IMR-90 (cell line): Measurements from ENCODE around the gene MRPS22. TPM values are rescaled to one million over a fixed set of nuclear protein-coding genes. Genes with fewer than 3 reads are reported as not detected.

Experiments used
- ATAC-seq: fragments of 200-7000 bp; cut with Tn5 transposase; 2 replicates; pipeline ENCODE4 v1.9.1; 2020; ENCODE audit warnings: low read depth, mild to moderate bottlenecking, moderate library complexity
- BruUV-seq: library from RNA; stranded (reverse); fragments of 400-500 nt; replicated peaks from 2 replicates; lab custom pipeline; 2021; lab: Mats Ljungman, UMichigan
- CTCF ChIA-PET: fragments of 300-600 bp; formaldehyde crosslinking; extraction: SDS; loops from one replicate; lab custom pipeline; 2021; ENCODE audit warnings: antibody characterized with exemption; lab: Yijun Ruan, JAX
- POLR2A ChIA-PET: fragments of 300-600 bp; sonication (Branson Sonifier 250); formaldehyde crosslinking; loops from one replicate; lab custom pipeline; 2022; ENCODE audit warnings: antibody characterized with exemption; ENCODE audit not compliant: unreplicated experiment; lab: Charles Lee
- DNase-seq: peaks from one replicate; pipeline ENCODE4 v3.0.0; 2013
- H2AFZ ChIP-seq: replicated peaks from 2 replicates; pipeline ENCODE3; 2013; ENCODE audit warnings: low read length, mild to moderate bottlenecking; ENCODE audit not compliant: poor library complexity
- H2AK5ac ChIP-seq: 2 replicates; pipeline ENCODE4 v1.6.1; 2013; ENCODE audit warnings: low read depth, low read length, inconsistent platforms
- H2AK9ac ChIP-seq: replicated peaks from 2 replicates; pipeline ENCODE3; 2013; ENCODE audit warnings: mild to moderate bottlenecking, low read depth, low read length, moderate library complexity; ENCODE audit not compliant: poor library complexity
- H2BK120ac ChIP-seq: 2 replicates; pipeline ENCODE4 v1.6.1; 2013; ENCODE audit warnings: low read depth, low read length, inconsistent platforms
- H2BK15ac ChIP-seq: 3 replicates; pipeline ENCODE4 v1.6.1; 2013; ENCODE audit warnings: low read depth, low read length, inconsistent platforms
- H2BK20ac ChIP-seq: 2 replicates; pipeline ENCODE4 v1.6.1; 2013; ENCODE audit warnings: low read depth, mild to moderate bottlenecking, inconsistent platforms, low read length, moderate library complexity
- H2BK5ac ChIP-seq: 2 replicates; pipeline ENCODE4 v1.6.1; 2013; ENCODE audit warnings: mild to moderate bottlenecking, low read depth, low read length, inconsistent platforms; ENCODE audit not compliant: poor library complexity, severe bottlenecking
- H3K14ac ChIP-seq: replicated peaks from 2 replicates; pipeline ENCODE4 v1.6.1; 2013; ENCODE audit warnings: low read depth, low read length, inconsistent platforms
- H3K18ac ChIP-seq: 2 replicates; pipeline ENCODE4 v1.6.1; 2013; ENCODE audit warnings: low read depth, low read length, control low read depth
- H3K23ac ChIP-seq: 2 replicates; pipeline ENCODE4 v1.6.1; 2013; ENCODE audit warnings: low read depth, low read length, inconsistent platforms
- H3K27ac ChIP-seq: 2 replicates; pipeline ENCODE4 v1.5.1; 2013; ENCODE audit warnings: mild to moderate bottlenecking, control low read depth, low read length; ENCODE audit not compliant: insufficient read depth
- H3K27me3 ChIP-seq: 2 replicates; pipeline ENCODE4 v1.6.1; 2013; ENCODE audit warnings: low read length; ENCODE audit not compliant: control insufficient read depth, insufficient read depth
- H3K36me3 ChIP-seq: 2 replicates; pipeline ENCODE4 v1.6.1; 2013; ENCODE audit warnings: low read length, mixed read lengths; ENCODE audit not compliant: control insufficient read depth, insufficient read depth
- H3K4ac ChIP-seq: 2 replicates; pipeline ENCODE4 v1.6.1; 2013; ENCODE audit warnings: low read depth, low read length, inconsistent platforms
- H3K4me1 ChIP-seq: 2 replicates; pipeline ENCODE4 v1.6.1; 2013; ENCODE audit warnings: low read length, mixed read lengths; ENCODE audit not compliant: control insufficient read depth, insufficient read depth
- H3K4me2 ChIP-seq: 2 replicates; pipeline ENCODE4 v1.6.1; 2013; ENCODE audit warnings: low read depth, mild to moderate bottlenecking, control low read depth, low read length, moderate library complexity
- H3K4me3 ChIP-seq: 2 replicates; pipeline ENCODE4 v1.5.1; 2013; ENCODE audit warnings: low read depth, mild to moderate bottlenecking, control low read depth, low read length, moderate library complexity; ENCODE audit not compliant: insufficient read depth
- H3K56ac ChIP-seq: 2 replicates; pipeline ENCODE4 v1.6.1; 2013; ENCODE audit warnings: low read length, inconsistent platforms; ENCODE audit not compliant: insufficient read depth; ENCODE audit errors: extremely low read depth
- H3K79me1 ChIP-seq, 2 experiments: 2 replicates each; pipeline ENCODE4 v1.6.1; 2013; ENCODE audit warnings: low read length in 2 of 2, inconsistent platforms in 1 of 2, low read depth in 1 of 2
- H3K9ac ChIP-seq: 2 replicates; pipeline ENCODE4 v1.6.1; 2013; ENCODE audit warnings: low read depth, low read length, control low read depth
- H3K9me1 ChIP-seq: 2 replicates; pipeline ENCODE4 v1.6.1; 2013; ENCODE audit warnings: low read length, inconsistent platforms; ENCODE audit not compliant: insufficient read depth
- H3K9me3 ChIP-seq: 2 replicates; pipeline ENCODE4 v1.6.1; 2013; ENCODE audit warnings: low read length; ENCODE audit not compliant: control insufficient read depth, insufficient read depth
- H4K20me1 ChIP-seq: 2 replicates; pipeline ENCODE4 v1.6.1; 2013; ENCODE audit warnings: low read length, inconsistent platforms; ENCODE audit not compliant: insufficient read depth
- H4K5ac ChIP-seq: 2 replicates; pipeline ENCODE4 v1.6.1; 2013; ENCODE audit warnings: mild to moderate bottlenecking, low read depth, low read length, control low read depth
- H4K8ac ChIP-seq, 2 experiments: 2 replicates each; pipeline ENCODE4 v1.6.1; 2013; ENCODE audit warnings: low read depth in 2 of 2, low read length in 2 of 2, control low read depth in 1 of 2, inconsistent platforms in 1 of 2
- H4K91ac ChIP-seq: 2 replicates; pipeline ENCODE4 v1.6.1; 2013; ENCODE audit warnings: low read depth, low read length, inconsistent platforms; ENCODE audit not compliant: insufficient read depth
- BHLHE40 ChIP-seq: fragments of 150-350 bp; IDR thresholded peaks from 2 replicates; pipeline ENCODE4 v1.6.1; 2016; ENCODE audit warnings: mild to moderate bottlenecking, low read depth, low read length
- CEBPB ChIP-seq: IDR thresholded peaks from 2 replicates; pipeline ENCODE4 v1.6.1; 2012; ENCODE audit warnings: low read depth, low read length, improper control_type of control experiment
- FOS ChIP-seq: fragments of 150-350 bp; IDR thresholded peaks from 2 replicates; pipeline ENCODE4 v1.6.1; 2016; ENCODE audit warnings: low read depth, low read length
- MAFK ChIP-seq: IDR thresholded peaks from 2 replicates; pipeline ENCODE4 v1.6.1; 2012; ENCODE audit warnings: low read depth, low read length, improper control_type of control experiment
- MAZ ChIP-seq: IDR thresholded peaks from 2 replicates; pipeline ENCODE4 v1.6.1; 2012; ENCODE audit warnings: low read depth, mild to moderate bottlenecking, low read length, improper control_type of control experiment, moderate library complexity, borderline replicate concordance
- MXI1 ChIP-seq: IDR thresholded peaks from 2 replicates; pipeline ENCODE4 v1.6.1; 2012; ENCODE audit warnings: low read depth, mild to moderate bottlenecking, low read length, moderate library complexity, borderline replicate concordance
- NFE2L2 ChIP-seq: fragments of 150-350 bp; IDR thresholded peaks from 2 replicates; pipeline ENCODE4 v1.6.1; 2016; ENCODE audit warnings: low read depth, mild to moderate bottlenecking, low read length
- POLR2A ChIP-seq: IDR thresholded peaks from 2 replicates; pipeline ENCODE4 v1.6.1; 2012; ENCODE audit warnings: mild to moderate bottlenecking, low read depth, low read length
- RAD21 ChIP-seq: IDR thresholded peaks from 2 replicates; pipeline ENCODE4 v1.6.1; 2012; ENCODE audit warnings: low read length, improper control_type of control experiment
- RCOR1 ChIP-seq: IDR thresholded peaks from 2 replicates; pipeline ENCODE4 v1.6.1; 2012; ENCODE audit warnings: mild to moderate bottlenecking, low read length, improper control_type of control experiment; ENCODE audit not compliant: insufficient replicate concordance
- RFX5 ChIP-seq: IDR thresholded peaks from 2 replicates; pipeline ENCODE4 v1.8.0; 2012; ENCODE audit warnings: low read depth, mild to moderate bottlenecking, low read length, moderate library complexity
- SMC3 ChIP-seq: fragments of 150-350 bp; IDR thresholded peaks from 2 replicates; pipeline ENCODE4 v1.6.1; 2016; ENCODE audit warnings: low read depth, mild to moderate bottlenecking, antibody characterized with exemption, low read length, moderate library complexity
- USF2 ChIP-seq: fragments of 150-350 bp; IDR thresholded peaks from 2 replicates; pipeline ENCODE4 v1.6.1; 2017; ENCODE audit warnings: mild to moderate bottlenecking, antibody characterized with exemption, low read length, low read depth
- WGBS, 2 experiments: methylation state at CpG; one replicate each; pipeline versions ENCODE4 v1.1.5 to v1.1.7; 2013; ENCODE audit warnings: missing lambda C conversion rate in 2 of 2; ENCODE audit not compliant: insufficient read length in 1 of 2; ENCODE audit errors: extremely low coverage in 2 of 2; 5-methylcytosine and 5-hydroxymethylcytosine counted together
- dilution Hi-C: fragments of 300-500 bp; cut with HindIII; formaldehyde crosslinking; loops from one replicate; pipeline ENCODE4 v1.14.3; 2018; ENCODE audit warnings: low sequenced_read_pairs; ENCODE audit not compliant: unreplicated experiment
- in situ Hi-C: fragments of 300-500 bp; cut with MboI; formaldehyde crosslinking; loops from 3 replicates; pipeline ENCODE4 v1.14.3; 2019; ENCODE audit warnings: low sequenced_read_pairs, inconsistent platforms, mixed read lengths
- intact Hi-C: fragments of 100-400 bp; cut with micrococcal nuclease; formaldehyde crosslinking; loops from 2 replicates; pipeline ENCODE4 v1.10.0; 2022
- polyA plus RNA-seq, 3 experiments: library from polyadenylated mRNA; depleted of rRNA; stranded (reverse); fragments of >200 nt; gene quantifications; 2 replicates each; pipeline ENCODE4 v1.2.3, GENCODE V29; 2012; ENCODE audit warnings: low replicate concordance in 1 of 3
- total RNA-seq: library from RNA; depleted of rRNA; stranded (reverse); fragments of >200 nt; gene quantifications from 2 replicates; pipeline ENCODE4 v1.2.3, GENCODE V29; 2012
- TF ChIP-seq, protein P1 (sequence below): fragments of 150-350 bp; IDR thresholded peaks from 2 replicates; pipeline ENCODE4 v1.6.1; 2016; ENCODE audit warnings: low read depth, mild to moderate bottlenecking, low read length, moderate library complexity, borderline replicate concordance
- TF ChIP-seq, protein P2 (sequence below): conservative IDR thresholded peaks from 2 replicates; pipeline ENCODE4 v1.5.1; 2012; ENCODE audit warnings: mild to moderate bottlenecking, low read depth, low read length, improper control_type of control experiment

Gene MRPS22
- total and polyA plus RNA-seq, 2 of the 4 experiments (the other 2 are of a cell fraction) = 54.5 to 72.4 TPM

- no peak overlapping the region for H3K9ac ChIP-seq
- H4K5ac ChIP-seq = peak overlapping the region; percentile 78; the same call in 1 of the 2 replicates
- peak overlapping the region; percentile 24 for H2AFZ ChIP-seq
- DNase-seq = peak; percentile 46
- peak overlapping the region; percentile 41 for H3K23ac ChIP-seq
- H2BK120ac ChIP-seq = peak overlapping the region; percentile 85
- no peak overlapping the region for H3K27ac ChIP-seq
- H2AK9ac ChIP-seq = no peak overlapping the region
- no peaks in the 10 kb centered on the region for H3K36me3 ChIP-seq
- peak overlapping the region; percentile 77 for H2BK5ac ChIP-seq
- peak overlapping the region; percentile 72 for H4K91ac ChIP-seq
- ChIA-PET CTCF (interaction anchor here (0.8 kb wide), 1 partner anchor 21 kb away, joined by 3 read pairs; no protein-coding TSS in a partner anchor), POLR2A (no interaction called here)
- peak overlapping the region; percentile 74 for H2AK5ac ChIP-seq
- H2BK20ac ChIP-seq = peak overlapping the region; percentile 84
- H3K4me3 ChIP-seq = no peak overlapping the region
- intact Hi-C loops (no loop called here), in situ Hi-C loops (no loop called here), dilution Hi-C loops (no loop called here)
- no TSS peak for BruUV-seq
- no peaks in the 10 kb centered on the region for H3K27me3 ChIP-seq
- peak overlapping the region; percentile 59; the same call in 2 of the 3 replicates for H2BK15ac ChIP-seq
- H4K8ac ChIP-seq = peak overlapping the region; percentile 3 to 69; a peak in 2 of 4 replicates
- H4K20me1 ChIP-seq = no peaks in the 10 kb centered on the region
- peaks cover 32% of the 10 kb centered on the region for H3K9me1 ChIP-seq
- peak overlapping the region; percentile 57 for H3K14ac ChIP-seq
- 100% methylated on average over 1 of the region's 6 CpGs; no CpG with 5 or more reads in 1 of the 2 experiments for WGBS, 2 experiments
- no peak for ATAC-seq
- no peak overlapping the region for H3K56ac ChIP-seq
- no peaks in the 10 kb centered on the region for H3K79me1 ChIP-seq
- H3K4me1 ChIP-seq = peaks cover 38% of the 10 kb centered on the region
- H3K18ac ChIP-seq = peak overlapping the region; percentile 77
- peaks cover 2% of the 10 kb centered on the region; the same call in 1 of the 2 replicates for H3K9me3 ChIP-seq
- H3K4ac ChIP-seq = peak overlapping the region; percentile 71
- no peak overlapping the region for H3K4me2 ChIP-seq
- TF ChIP-seq, protein P1, sequence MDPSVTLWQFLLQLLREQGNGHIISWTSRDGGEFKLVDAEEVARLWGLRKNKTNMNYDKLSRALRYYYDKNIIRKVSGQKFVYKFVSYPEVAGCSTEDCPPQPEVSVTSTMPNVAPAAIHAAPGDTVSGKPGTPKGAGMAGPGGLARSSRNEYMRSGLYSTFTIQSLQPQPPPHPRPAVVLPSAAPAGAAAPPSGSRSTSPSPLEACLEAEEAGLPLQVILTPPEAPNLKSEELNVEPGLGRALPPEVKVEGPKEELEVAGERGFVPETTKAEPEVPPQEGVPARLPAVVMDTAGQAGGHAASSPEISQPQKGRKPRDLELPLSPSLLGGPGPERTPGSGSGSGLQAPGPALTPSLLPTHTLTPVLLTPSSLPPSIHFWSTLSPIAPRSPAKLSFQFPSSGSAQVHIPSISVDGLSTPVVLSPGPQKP = no peak
- TF ChIP-seq MXI1 (no peak), CEBPB (no peak), MAZ (no peak), RAD21 (no peak), NFE2L2 (no peak), USF2 (no peak), MAFK (no peak), RFX5 (no peak), FOS (no peak), BHLHE40 (no peak), RCOR1 (no peak), POLR2A (no peak), SMC3 (no peak)
- TF ChIP-seq, protein P2, sequence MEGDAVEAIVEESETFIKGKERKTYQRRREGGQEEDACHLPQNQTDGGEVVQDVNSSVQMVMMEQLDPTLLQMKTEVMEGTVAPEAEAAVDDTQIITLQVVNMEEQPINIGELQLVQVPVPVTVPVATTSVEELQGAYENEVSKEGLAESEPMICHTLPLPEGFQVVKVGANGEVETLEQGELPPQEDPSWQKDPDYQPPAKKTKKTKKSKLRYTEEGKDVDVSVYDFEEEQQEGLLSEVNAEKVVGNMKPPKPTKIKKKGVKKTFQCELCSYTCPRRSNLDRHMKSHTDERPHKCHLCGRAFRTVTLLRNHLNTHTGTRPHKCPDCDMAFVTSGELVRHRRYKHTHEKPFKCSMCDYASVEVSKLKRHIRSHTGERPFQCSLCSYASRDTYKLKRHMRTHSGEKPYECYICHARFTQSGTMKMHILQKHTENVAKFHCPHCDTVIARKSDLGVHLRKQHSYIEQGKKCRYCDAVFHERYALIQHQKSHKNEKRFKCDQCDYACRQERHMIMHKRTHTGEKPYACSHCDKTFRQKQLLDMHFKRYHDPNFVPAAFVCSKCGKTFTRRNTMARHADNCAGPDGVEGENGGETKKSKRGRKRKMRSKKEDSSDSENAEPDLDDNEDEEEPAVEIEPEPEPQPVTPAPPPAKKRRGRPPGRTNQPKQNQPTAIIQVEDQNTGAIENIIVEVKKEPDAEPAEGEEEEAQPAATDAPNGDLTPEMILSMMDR = no peak
These were observed 46.1 kb upstream of the MRPS22 start for GRCh38 chr3:139297588-139298311.
